Endometrial microvascular endothelial cells (primary cell): ENCODE data around the gene OSM. TPM values are rescaled to one million over a fixed set of nuclear protein-coding genes. Genes with fewer than 3 reads are reported as not detected.
"Not testable (repeated sequence)": the region's sequence is repeated elsewhere in the genome, so short reads cannot be mapped to it uniquely, and the experiment has no call there.

ENCODE experiments used
- in situ Hi-C: cut with HindIII; loops from 2 replicates; pipeline ENCODE4 v1.10.0; 2017; ENCODE audit warnings: low sequenced_read_pairs, low pct_unique_long_range_greater_than_20kb; ENCODE audit errors: inconsistent ontology term
- total RNA-seq: library from RNA; depleted of rRNA; stranded (reverse); fragments of >200 nt; gene quantifications from one replicate; pipeline ENCODE4 v1.2.3, GENCODE V29; 2015; ENCODE audit errors: inconsistent ontology term

The OSM gene
- total RNA-seq, 1 donor from 2014 or later, result not detected

DNA sequence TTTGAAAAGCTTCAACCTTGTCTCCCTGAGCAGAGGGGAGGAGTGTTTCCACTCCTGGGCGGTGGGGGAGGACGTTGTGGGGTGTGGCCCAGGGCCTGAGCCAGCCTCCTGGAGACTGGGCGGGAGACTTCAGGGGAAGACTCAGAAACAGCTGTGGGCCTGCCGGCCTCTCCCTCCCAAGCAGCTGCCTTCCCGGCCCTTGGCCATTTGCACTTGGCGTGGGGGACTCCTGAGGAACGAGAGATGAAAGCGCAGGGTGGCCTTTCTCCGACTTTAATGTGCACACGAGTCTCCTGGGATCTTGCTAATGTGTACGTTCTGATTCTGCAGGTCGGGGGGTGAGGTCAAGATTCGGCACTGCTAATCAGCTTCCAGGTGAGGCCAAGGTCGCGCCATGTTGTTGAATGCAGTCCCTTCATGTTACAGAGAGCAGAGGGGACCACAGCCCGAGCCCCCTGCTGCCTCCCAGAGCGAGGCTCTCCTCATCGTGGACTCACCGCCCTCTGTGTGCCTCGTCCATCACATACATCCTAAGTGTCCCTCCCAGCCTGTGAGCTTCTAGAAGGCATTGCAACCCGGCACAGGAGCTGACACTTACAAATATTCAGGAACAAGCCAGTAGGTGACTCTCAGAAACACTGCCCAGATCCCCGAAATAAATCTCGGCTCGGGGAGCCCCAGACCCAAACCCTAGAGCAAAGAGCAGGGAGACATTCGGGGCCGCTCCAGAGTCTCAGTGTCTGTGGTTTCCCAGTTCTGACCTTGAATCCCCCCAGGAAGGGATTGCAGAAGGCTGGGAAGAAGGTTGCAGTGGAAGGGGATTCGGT, 27.8 kb downstream of the OSM start:
- in situ Hi-C loops, result no loop called here

DNA sequence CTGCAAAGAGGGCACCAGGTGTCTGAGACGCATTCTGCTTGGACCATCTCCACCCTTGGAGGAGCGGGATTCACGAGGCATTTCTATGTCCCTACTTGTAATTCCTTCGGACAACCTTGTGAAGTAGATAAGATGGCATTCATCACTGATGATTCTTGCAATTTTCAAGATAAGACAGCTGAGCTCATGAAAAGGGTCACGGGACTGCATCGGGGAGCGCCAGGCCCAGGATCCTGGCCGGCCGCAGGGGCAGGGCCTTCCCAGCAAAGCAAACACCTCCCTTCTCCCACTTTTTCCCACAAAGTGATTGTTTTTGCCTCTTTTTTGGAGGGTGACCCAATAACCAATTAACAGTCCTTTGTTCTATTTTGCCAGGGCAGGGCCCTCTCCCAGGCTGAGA, 28.5 kb downstream of the OSM start:
- in situ Hi-C loops, result no loop called here

DNA sequence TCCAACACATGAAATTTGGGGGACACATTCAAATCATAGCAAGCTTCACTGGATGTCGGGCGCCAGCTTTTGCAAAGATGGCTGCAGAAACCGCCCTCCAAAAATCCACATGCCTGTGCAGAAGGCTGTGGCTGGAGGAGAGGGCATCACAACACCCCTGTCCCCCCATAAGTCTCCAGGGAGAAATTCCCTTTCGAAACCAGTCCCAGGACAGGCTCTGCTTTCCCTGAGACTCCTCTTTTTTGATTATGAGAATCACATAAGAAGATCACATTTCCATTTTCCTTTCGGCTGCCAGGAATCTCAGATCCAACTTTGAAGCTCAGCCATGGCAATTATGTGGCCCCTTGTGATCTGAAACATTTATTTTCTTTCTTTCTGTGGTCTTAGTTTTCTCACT, 29.8 kb downstream of the OSM start:
- in situ Hi-C loops, result no loop called here

DNA sequence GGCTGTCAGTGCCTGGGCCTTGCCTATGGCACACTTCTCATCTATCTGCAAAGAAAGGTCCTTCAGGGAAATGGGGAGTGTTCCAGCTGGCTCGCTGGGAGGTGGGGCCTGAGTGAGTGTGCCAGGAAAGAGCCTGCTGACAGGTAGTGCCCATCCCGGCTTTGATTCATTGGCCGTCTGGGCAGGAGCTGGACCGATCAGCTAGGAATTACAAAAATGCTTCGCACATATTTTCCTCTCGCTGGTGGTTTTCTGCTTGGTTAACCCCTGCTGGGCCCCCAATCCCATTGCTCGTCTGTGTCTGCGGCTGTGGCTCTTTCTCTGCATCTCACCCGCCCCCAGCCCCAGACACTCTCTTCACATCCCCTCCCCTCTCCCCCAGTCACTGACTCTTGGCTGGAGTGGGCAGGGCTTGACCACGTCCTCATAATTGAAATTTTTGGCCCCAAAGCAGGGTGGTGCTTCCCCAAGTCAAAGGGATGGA, 30.9 kb downstream of the OSM start:
- in situ Hi-C loops, result no loop called here

DNA sequence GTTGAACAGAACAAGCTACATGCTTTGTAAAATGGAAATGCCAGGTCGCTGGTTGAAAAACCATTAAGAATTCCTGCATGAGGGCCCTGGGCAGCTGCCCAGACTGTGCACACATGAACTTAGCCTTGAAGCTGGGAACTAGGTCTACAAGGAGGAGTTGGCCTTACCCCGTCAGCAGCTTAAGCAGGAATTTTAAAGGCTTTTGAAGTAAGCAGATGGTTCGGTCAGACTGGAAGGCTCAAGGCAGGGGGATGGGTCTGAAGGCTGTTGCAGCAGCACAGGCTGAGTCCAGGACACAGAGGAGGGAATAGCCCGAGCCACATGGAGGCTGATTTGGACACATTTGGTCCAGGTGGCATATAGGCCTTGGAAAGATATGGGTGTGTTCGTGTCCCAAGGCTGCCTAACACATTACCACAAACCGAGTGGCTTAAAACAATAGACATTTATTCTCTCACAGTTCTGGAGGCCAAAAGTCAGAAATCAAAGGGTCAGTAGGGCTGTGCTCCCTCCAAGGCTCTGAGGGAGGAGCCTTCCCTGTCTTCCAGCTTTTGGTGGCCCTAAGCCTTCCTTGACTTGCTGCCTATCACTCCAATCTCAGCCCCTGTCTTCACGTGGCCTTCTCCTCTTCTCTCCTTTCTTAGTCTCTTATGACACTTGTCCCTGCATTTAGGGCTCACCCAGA, 31.7 kb downstream of the OSM start:
- in situ Hi-C loops, result no loop called here

DNA sequence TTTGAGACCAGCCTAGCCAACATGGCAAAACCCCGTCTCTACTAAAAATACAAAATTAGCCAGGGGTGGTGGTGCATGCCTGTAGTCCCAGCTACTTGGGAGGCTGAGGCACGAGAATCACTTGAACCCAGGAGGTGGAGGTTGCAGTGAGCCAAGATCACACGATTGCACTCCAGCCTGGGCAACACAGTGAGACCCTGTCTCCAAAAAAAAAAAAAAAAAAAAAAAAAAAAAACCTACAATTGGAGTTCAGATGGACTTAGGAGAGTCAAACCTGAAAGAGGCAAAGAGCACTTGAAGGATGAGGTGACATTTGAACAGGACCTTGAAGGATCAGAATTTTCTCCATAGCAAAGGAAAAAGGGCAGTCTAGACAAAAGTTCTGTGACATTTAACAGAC, 32.3 kb downstream of the OSM start:
- in situ Hi-C loops, result not testable (repeated sequence)

DNA sequence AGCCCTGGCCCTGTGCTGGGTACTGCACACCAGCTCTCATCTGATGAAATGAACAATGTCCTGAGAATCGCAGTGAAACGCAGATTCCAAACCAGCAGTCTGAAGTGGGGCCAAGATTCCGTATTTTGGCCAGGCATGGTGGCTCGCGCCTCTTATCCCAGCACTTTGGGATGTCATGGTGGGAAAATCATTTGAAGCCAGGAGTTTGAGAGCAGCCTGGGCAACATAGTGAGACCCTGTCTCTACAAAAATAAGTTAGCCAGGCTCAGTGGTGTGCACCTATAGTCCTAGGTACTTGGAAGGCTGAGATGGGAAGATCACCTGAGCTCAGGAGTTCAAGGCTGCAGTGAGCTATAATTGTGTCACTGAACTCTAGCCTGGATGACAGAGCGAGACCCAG, 33.1 kb downstream of the OSM start:
- in situ Hi-C loops, result no loop called here

DNA sequence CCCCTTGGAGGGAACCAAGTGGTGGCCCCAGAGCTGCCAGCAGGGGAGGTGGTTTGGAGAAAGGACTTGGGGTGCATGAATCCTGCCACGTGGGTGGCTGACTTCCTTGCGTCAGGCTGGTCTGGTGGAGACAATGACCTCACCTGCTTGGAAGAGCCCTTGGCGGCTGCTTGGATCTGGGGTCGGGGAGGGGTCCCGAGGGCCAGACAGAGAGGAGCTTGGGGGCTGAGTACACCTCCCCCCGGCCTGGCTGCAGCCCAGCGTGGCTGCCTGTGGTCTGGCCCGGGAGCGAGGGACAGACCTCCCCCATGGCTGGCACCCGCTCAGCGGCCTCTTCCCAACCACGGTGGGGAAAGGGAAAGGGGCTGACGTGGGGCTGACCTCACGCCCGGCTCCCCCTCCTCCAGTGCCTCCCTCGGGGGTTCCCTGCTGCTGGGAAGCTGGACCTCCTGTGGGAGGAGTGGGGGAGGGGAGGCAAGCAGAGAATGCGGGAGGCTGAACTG, 33.9 kb downstream of the OSM start:
- in situ Hi-C loops, result no loop called here

DNA sequence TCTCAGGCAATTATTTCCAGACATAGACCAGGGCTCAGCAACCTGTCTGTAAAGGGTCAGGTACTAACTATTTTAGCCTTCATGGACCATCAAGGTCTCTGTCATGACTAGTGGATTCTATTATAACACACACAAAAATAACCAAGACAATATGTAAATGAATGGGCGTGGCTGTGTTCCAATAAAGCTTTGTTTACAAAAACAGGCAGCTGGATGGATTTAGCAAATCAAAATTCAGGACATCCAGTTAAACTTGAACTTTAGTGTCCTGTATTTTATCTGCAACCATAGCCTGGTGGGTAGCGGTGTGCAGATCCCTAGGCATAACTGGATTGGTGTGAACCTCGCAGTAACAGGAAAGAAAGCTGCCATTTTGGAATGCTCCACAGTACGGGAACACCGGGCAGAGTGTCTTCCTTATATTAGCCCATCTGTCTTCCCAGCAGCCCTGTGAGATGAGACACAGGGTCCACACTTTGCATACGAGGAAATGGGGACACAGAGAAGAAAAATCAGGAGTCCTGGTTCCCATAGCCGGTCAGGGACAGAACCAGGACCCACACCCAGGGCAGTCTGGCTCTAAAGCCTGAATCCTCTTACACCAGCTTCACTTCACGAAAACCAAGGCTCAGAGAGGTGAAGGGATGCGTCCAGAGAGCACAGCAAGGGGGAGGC, 35.7 kb downstream of the OSM start:
- in situ Hi-C loops, result no loop called here

DNA sequence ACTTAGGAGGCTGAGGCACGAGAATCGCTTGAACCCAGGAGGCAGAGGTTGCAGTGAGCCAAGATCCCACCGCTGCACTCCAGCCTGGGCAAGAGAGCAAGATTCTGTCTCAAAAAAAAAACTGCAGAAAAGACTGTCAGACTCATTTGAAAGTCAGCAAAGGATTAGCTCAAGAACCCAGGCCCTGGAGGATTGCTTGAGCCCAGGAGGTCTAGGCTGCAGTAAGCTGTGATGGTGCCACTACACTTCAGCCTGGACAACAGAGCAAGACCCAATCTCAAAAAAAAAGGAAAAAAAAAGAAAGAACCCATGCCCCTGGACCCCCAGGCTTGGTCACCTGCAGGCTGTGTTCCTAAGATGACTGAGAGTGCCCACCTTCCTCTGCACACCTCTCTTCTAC, 36.3 kb downstream of the OSM start:
- in situ Hi-C loops, result no loop called here

DNA sequence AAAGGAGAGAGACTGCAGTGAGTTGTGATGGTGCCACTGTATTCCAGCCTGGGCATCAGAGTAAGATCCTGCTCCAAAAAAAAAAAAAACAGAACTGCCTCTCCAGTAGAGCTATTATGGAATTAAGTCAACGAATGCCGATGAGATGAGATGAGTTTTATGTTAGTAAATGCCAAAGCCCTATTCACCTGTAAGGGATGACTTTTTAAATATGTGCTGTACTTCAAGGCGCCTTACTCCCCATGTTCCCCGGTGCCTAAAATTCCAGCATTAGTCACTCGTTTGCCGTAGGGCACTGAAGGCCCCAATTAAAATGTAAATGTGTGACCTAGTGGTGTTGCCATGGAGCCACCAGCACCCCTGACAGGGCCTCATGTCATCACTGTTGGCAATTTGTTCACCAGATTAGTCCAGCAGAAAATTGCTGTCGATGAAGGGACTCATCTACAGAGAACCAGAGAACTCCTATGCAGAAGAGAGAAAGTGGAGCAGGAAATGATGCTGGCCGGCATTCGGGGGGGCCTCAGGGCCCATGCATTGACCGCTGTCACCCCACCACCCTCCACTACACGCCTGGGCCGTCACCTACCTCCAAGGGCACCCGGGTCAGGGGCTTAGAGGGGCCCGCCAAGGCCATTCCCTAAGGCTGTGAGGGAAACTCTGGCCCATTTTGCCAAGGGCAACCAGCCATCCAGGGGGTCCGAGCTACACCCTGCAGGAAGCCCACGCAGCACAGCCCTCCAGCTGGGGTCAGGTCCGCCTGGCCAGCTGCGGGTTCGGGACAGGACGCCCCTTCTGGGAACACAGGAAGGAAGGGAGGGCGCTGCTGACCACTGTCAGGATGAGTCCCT, 37.9 kb downstream of the OSM start:
- in situ Hi-C loops, result no loop called here

DNA sequence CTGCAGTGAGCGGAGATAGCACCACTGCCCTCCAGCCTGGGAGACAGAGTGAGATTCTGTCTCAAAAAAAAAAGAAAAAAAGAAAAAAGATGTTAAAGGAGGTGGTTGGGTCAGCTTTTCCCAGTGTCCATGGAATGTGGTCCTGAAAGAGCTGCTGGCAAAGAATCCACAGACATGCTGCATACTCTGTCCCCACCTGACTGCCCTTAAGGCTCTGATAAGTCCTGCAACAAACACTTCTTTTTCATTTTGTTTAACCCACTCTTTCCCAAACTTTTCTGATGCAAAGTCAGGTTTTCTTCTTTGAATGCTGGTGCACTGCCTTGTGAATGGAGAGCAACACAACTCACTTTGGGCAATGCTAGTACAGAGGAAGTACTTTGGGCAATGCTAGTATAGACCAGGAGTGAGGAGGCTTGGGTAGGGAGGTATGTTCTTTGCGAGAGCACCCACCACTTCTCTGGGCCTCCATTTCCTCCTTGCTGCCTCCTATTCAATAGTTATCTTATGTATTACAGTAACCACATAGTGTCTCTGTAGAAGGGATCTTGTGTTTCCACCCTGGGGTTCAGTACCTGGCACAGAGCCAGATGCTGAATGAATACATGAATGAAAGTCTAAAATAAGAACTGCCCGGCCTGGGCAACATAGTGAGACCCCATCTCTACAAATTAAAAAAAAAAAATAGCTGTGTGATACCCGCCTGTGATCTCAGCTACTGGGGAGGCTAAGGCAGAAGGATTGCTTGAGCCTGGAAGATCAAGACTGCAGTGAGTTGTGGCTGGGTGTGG, 39.0 kb downstream of the OSM start:
- in situ Hi-C loops, result no loop called here

DNA sequence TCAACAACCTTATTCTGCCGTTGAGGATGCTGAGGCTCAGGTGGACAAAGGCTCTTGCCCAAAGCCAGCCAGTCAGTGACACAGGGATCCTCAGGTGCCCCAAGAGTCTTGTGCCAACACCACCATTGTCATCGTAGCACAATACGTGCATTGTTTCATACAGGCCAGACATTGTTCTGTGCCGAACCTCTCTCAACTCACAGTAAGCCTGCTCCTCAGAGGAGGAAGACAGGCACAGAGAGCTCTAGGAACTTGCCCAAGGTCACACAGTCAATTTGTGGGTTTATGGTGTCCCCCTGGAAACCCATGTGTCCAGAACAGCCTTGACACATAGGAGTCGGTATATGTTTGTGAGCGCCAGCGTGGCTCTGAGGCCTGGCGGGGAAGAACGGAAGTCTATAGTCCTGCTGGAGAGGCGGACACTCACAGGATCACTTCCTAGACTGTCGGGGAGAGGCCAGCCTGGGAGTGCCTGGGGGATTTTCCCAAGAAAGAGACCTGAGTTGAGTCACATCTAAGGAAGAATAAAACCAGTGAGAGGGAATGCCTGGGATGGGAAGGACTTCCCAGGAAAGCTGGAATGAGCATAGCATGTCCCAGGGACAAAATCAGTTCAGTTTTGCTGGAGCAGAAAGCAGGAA, 40.3 kb downstream of the OSM start:
- in situ Hi-C loops, result no loop called here

DNA sequence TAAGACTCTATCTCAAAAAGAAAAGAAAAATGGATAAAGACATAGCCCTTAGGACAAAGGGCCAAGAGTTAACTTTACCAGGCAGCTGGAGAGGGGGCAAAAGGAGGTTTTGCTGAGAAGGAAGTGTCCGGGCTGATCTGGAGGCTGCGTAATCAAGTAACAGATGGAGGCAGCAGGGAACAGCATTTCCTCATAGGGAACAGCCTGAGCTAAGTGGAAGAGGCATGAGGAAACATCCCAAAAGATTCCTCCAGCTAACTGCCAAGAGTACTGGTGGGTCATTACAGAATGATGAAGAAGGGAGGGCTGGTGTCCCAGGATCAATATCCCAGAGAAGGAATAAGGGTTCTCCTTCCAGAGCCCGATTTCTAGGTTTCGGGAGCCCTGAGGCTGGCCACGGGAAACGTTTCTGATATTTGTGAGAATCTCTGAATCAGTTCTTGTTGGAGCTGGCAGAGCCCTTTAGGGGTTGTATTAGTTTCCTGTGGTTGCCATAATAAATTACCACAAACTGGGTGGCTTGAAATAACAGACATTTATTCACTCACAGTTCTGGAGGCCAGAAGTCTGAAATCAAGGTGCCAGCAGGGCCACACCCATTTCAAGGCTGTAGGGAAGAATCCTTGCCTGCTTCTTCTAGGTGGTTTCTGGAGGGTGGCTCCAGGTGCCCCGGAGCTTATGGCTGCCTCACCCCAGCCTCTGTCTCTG, 41.3 kb downstream of the OSM start:
- in situ Hi-C loops, result no loop called here

DNA sequence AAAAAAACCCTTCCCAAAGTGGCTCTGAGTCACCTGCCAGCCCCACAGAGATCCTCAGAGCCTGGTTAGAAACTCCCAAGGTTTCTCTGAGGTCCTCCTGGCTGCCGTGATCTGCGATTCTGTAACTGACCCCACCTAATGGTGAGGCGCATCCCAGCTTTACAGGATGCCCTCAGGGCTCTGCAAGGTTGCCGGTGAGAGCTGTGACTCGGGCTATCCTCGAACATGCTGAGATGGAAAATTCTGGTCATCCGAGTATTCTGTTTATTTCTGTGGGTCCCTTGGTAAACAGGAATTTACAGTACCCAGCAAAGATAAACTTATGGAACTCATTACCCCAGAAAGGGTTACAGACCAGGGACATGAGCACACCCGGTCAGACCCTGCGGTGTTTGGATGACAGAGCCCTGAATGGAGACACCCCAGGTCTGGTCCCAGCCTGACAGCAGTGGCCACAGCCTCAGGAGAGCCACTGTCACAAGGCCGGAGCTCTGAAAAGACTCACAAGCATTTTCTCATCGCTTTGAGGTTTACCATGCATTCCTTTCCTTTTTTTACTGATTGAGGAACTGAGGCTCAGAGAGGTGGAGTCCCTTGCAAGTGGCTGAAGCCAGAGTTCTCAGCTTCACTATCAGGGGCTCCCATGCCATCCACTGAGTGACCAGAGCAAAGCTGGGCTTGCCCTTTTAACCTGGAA, 42.3 kb downstream of the OSM start:
- in situ Hi-C loops, result no loop called here

DNA sequence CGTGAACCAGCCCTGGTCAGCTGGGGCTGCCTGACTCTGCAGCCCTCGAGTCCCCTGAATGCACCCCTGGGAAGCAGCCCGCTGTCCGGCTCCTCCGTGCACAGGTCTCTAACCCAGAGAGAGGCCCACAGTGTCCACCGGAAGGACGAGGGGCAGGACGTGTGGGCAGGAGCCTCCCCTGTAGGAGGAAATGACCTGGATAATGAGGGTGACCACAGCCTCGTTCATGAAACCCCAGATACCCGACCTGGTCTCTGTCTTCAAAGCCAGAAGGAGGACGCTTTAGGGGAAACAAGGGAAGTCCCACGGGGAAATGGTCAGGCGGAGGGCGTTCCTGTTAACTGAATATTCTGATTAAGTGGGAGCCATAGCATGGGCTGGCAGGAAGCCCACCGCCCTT, 43.3 kb downstream of the OSM start:
- in situ Hi-C loops, result no loop called here

DNA sequence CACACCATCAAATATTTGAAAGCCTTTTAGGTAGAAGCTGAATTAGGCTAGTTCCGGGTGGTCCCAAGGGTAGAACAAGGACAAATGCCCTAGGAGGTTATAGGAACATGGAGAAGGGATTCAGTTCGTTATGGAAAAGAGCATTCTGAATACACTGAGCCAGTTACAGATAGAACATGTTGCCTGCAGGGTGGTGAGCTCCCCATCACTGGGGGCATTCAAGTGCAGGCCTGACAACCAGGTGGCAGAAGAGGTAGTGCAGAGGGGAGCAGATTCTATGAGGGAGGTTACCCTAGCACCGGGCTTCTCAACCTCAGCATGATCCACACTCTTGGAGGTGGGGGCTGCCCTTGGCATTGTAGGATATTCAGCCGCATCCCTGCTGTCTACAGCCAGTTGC, 44.3 kb downstream of the OSM start:
- in situ Hi-C loops, result no loop called here
